Activated T-cell treated with anti-CD3 and anti-CD28 coated beads for 1 hour (primary cell): ENCODE measurements around the gene MCC.

Source experiments
- DNase-seq: peaks from one replicate; pipeline ENCODE4 v3.0.0-alpha.2; 2020; ENCODE audit warnings: low read depth

Gene MCC

GRCh38 chr5:113145757-113146387, 342.4 kb downstream of the MCC start:
- DNase-seq = no peak

GRCh38 chr5:113142186-113142585, 346.1 kb downstream of the MCC start:
- DNase-seq = no peak

DNA sequence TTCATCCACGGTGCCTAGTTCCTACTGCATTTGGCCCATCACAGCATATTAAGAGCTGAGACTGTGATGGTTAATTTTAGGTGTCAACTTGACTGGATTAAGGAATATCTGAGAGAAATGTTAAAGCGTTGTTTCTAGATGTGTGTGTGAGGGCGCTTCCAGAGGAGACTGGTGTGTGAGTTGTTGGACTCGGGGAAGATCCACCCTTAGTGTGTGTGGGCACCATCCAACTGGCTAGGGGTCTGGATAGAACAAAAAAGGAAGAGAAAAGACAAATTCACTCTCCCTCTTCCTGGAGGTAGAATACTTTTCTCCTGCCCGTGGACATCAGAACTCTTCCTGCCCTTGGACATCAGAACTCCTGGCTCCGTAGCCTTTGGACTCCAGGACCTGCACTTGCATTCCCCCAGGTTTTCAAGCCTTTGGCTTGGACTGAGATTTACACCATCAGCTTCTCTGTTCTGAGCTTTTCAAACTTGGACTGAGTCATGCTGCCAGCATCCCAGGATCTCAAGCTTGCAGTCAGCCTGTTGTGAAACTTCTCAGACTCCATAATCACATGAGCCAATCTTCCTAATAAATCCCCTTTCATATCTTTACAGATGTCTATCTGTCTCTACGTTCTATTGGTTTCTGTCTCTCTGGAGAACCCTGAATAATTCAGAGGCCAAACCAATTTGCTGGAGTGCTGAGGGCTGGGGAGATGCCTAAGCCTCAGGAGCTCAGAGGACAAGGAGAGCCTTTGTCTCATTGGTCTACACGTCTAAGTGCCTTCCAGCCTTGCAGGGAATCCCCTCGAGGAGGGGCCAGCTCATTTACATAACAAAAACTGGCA, 347.2 kb downstream of the MCC start:
- DNase-seq = no peak

DNA sequence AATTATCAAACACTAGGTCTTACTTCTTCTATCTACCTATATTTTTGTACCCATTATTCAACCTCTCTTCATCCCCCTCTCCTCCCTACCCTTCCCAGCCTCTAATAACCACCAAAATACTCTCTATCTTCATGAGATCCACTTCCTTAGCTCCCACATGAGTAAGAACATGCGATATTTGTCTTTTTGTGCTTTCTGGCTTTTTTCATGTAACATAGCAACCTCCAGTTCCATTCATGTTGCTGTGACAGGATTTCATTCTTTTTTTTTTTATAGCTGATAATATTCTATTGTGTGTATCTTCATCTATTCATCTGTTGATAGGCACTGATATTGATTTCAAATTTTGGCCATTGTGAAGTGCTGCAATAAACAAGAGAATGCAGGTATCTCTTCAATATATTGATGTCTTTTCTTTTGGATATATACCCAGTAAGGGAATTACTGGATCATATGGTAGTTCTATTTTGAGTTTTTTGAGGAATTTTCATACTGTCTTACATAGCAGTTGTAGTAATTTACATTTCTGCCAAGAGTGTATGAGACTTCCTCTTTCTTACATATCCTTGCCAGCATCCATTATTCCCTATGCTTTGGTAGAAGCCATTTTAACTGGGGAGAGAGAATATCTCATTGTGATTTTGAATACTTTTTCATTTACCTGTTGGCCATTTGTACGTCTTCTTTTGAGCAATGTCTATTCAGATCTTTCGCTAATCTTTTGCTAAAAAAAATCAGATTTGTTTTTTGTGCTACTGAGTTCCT, 354.9 kb downstream of the MCC start:
- DNase-seq = no peak

- no peak for DNase-seq
These were observed 355.7 kb downstream of the MCC start for GRCh38 chr5:113132564-113132963.

- DNase-seq = no peak
These were observed 359.5 kb downstream of the MCC start for GRCh38 chr5:113128641-113129330.

DNA sequence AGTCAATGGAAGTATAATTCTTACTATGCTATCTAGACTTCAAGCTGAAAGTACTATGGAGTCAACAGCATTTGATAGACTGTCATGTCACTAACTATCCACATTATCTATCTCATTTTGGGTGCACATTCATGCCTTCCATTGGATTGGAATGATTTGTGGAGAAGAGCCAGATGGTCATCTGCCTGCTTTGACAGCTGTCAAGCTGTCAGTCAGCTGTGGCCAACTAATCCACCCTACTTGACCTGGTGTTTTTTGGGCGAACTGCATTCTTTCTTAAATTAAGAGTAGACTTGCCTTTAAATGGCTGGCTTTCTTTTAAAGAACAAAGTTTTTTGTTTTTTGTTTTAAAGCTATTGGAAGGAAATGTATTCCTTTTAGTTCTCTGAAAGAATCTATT, 360.2 kb downstream of the MCC start:
- DNase-seq = no peak

GRCh38 chr5:113127021-113127420, 361.2 kb downstream of the MCC start:
- no peak for DNase-seq

DNA sequence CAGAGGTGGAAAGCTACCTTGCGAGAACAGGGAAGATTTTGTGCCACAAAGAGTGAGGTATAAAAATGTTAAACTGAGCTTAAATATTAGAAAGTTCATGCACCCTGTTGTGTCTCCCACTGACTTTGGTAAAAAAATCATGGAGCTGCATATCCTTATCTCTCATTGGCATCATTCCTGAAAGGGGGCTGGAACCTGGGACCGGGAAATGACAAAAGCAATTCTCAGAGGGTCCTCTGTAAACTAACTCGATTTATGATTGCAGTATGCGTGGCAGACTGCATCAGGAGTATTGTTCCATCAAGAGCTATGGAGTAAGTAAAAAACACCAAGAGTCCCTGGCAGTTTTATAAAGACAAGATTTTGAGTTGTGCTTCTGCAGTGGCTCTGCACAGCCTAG, 362.9 kb downstream of the MCC start:
- no peak for DNase-seq

- no peak for DNase-seq
These were observed 363.3 kb downstream of the MCC start for GRCh38 chr5:113124914-113125313.

GRCh38 chr5:113124265-113124664, 364.0 kb downstream of the MCC start:
- DNase-seq = no peak

DNA sequence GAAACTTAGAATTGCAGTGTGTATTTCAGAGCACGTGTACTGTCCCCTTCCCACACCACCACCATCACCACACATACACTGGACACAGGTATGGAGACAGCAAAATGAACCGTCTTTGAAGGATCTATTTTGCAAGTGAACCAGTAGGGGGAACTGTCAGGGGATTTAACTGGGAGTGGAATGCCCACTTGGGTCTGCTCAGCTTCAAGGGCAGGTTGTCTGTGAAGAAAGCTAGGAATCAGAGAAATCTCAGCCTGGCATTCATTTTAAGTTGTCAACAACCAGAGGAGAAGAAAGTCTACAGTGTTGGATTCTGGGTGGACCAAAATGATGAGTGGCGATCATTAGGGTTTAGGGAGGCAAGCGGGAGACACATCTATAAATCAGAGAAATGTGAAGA, 364.6 kb downstream of the MCC start:
- no peak for DNase-seq

DNA sequence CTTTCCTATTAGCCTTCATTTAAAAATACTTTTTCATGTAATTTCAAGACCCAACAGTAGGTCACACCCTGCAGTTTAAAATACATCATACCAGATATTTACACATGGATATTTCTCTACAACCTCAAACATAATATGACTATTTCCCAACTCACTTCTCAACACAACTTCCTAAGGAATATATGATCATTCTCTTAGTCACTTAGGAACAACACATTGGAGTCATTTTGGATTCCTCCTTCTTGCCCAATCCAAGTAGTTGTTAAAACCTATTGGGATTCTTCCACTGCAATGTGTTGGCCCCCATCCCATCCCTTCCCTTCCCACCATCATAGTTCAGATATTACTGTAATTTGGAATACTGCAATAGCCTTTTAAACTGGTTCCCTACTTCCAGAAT, 366.2 kb downstream of the MCC start:
- DNase-seq = no peak

DNA sequence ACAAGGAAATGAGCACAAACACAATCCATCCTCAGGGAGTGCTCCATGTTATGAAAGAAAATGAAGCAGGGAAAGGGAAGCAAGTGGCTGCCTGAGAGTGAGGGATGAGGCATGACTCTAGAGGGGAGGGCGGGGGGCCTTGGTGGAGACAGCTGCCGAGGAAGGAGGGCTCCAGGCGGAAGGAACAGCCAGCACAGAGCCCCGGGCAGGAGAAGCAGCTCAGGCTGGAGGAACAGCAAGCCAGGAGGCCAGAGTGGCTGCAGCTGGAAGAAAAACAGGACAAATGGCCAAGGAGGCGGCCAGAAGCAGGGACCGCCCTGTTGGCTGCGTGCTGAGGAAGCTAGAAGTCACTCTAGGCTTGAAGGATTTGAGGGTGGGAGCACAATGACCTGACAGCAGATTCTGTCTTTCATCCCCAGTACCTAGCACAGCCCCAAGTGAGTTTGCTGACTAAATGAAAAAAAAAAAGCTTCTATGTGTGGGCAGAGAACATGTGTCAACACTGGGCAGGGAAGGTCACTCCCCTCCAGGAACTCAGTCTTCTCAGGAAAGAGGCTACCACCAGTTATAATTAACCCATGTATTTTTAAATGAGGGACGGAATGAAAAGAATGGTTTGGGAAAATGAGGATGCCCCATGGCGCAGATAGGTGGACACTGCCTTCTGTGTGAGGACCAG, 368.9 kb downstream of the MCC start:
- no peak for DNase-seq

- no peak for DNase-seq
These were observed 369.5 kb downstream of the MCC start for GRCh38 chr5:113118765-113119164.

DNA sequence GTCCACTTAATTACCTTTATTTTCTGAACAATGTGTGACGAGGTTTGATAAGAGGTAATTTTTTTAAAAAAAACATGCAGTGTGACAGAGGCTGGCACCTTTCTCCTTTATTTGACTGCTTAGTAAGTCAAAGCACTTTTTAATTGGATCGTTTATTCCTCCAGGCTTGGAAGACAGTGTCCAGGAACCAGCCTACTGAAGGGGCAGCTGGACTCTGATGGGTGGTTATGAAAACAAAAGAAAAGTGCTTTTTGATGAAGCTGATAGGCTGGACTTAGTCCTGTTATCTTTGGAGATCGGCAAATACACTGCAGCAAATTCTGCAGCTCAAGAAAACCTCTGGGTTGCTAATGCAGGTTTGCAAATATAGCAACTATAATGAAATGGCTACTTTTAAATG, 370.0 kb downstream of the MCC start:
- no peak for DNase-seq

DNA sequence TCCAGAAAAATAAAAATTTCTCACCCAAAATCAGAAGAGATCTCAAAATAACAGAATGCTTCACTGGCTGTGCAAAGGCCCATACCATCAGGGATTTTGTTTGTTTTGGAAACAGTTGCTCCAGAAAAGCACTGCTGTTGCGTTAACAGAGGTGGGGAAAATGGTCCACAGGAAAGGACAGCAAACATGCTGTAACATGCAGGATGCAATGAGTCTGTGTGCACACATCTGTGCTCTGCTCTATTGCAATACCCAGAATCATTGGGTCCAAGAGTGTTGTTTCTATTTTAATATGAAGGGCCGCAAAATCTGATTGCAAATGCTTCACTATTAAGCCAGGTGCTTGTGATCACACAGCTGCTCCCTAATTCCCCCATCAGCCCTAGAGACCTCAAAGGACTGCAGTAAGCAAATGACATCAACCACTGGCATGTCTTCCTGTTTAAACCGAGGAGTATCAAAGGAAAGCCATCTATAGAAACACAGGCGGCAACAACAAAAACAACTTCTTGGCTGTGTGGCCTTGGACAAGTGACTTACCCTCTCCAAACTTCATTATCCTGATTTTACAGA, 370.6 kb downstream of the MCC start:
- DNase-seq = no peak

DNA sequence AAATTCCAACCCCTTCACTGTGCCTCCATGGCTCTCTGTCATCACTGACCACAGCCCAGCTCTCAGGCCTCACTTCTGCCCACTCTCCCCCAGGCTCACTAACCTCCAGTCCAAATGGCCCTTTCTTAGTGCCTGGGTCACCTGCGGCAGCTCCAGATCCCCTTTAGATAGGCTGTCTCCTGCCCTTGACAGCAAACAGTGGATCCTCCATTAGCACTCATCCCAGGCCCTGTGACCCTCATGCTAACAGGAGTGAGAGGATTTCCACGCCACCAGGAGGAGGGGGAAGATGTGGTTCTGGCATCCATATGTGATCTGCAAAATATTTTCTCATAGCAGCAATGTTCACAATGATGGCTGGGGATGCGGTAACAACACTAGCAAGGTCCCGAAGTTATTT, 372.3 kb downstream of the MCC start:
- DNase-seq = no peak

- DNase-seq = no peak
These were observed 373.2 kb downstream of the MCC start for GRCh38 chr5:113115061-113115460.

DNA sequence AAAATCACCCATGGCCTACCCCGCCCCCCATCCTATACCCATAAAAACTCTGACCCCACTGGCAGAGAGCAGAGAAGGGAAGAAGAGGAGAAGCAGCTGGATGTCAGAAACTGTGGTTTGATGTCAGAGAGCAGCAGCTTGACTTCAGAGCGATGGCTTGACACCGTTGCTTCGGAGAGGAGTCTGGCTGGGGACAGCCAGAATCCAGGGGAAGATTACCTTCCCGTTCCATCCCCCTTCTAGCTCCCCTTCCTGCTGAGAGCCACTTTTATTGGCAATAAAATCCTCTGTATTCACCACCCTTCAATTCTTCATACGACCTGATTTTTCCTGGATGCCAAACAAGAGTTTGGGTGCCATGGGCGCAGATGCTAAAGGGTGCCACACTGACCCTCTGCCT, 373.7 kb downstream of the MCC start:
- DNase-seq = no peak

- no peak for DNase-seq
These were observed 375.8 kb downstream of the MCC start for GRCh38 chr5:113112435-113112834.

DNA sequence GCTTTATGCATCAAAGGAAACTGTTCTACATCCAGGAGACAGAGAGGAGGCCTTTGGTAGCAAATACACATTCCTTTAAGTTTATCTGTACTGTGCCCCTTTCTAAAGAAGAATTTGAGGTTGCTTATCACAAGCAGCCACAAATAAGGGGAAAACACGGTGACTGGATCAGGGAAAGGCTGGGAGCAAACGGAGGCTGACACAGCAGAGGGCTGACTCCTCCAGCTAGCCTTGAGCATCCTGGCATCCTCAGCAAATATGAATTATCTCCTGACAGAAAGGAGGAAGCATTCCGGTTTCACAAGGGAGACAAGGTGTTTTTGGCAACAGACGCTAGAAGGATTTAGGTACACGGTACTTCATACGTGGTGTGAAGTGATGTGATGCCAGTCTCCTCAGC, 378.1 kb downstream of the MCC start:
- DNase-seq = no peak
